Trophoblast cell (in vitro differentiated cells and primary cell): ENCODE data around the gene ARHGAP27.

Source experiments
- DNase-seq, 2 donors: peaks; one replicate each; pipeline ENCODE4 v3.0.0-alpha.2; 2016
- H2AFZ ChIP-seq: 2 replicates; pipeline ENCODE4 v1.6.1; 2013; ENCODE audit warnings: low read length, moderate library complexity, mild to moderate bottlenecking; ENCODE audit not compliant: insufficient read depth, poor library complexity
- H2AK5ac ChIP-seq: 2 replicates; pipeline ENCODE4 v1.6.1; 2013; ENCODE audit warnings: mild to moderate bottlenecking, low read length
- H2BK120ac ChIP-seq: 2 replicates; pipeline ENCODE4 v1.6.1; 2013; ENCODE audit warnings: low read length, mild to moderate bottlenecking, moderate library complexity; ENCODE audit not compliant: insufficient read depth, poor library complexity
- H2BK12ac ChIP-seq: 2 replicates; pipeline ENCODE4 v1.6.1; 2013; ENCODE audit warnings: mild to moderate bottlenecking, low read length, moderate library complexity
- H2BK5ac ChIP-seq: 2 replicates; pipeline ENCODE4 v1.6.1; 2013; ENCODE audit warnings: low read length, low read depth, moderate library complexity, mild to moderate bottlenecking; ENCODE audit not compliant: poor library complexity
- H3K14ac ChIP-seq: 2 replicates; pipeline ENCODE4 v1.6.1; 2013; ENCODE audit warnings: mild to moderate bottlenecking, low read length
- H3K18ac ChIP-seq: 2 replicates; pipeline ENCODE4 v1.6.1; 2013; ENCODE audit warnings: mild to moderate bottlenecking, low read length
- H3K23ac ChIP-seq: 2 replicates; pipeline ENCODE4 v1.6.1; 2013; ENCODE audit warnings: low read length
- H3K27ac ChIP-seq: 2 replicates; pipeline ENCODE4 v1.5.1; 2013; ENCODE audit warnings: low read depth, mild to moderate bottlenecking, inconsistent platforms, low read length, moderate library complexity
- H3K27me3 ChIP-seq: 2 replicates; pipeline ENCODE4 v1.6.1; 2013; ENCODE audit warnings: inconsistent platforms, mild to moderate bottlenecking, low read length, moderate library complexity; ENCODE audit not compliant: insufficient read depth
- H3K36me3 ChIP-seq, 2 experiments: 1 replicate in 1 of 2; 2 replicates in 1 of 2; pipeline ENCODE4 v1.6.1; 2013; ENCODE audit warnings: low read length in 2 of 2, mild to moderate bottlenecking in 2 of 2, moderate library complexity in 1 of 2; ENCODE audit not compliant: insufficient read depth in 2 of 2, control insufficient read depth in 1 of 2
- H3K4ac ChIP-seq: 2 replicates; pipeline ENCODE4 v1.6.1; 2013; ENCODE audit warnings: low read depth, mild to moderate bottlenecking, low read length, moderate library complexity
- H3K4me1 ChIP-seq, 2 experiments: 1 replicate in 1 of 2; 2 replicates in 1 of 2; pipeline ENCODE4 v1.6.1; 2013; ENCODE audit warnings: low read length in 2 of 2, mild to moderate bottlenecking in 2 of 2, moderate library complexity in 1 of 2; ENCODE audit not compliant: insufficient read depth in 2 of 2, control insufficient read depth in 1 of 2
- H3K4me2 ChIP-seq: 2 replicates; pipeline ENCODE4 v1.6.1; 2013; ENCODE audit warnings: inconsistent platforms, mild to moderate bottlenecking, low read length, moderate library complexity
- H3K4me3 ChIP-seq: 2 replicates; pipeline ENCODE4 v1.5.1; 2013; ENCODE audit warnings: mild to moderate bottlenecking, low read depth, low read length, inconsistent platforms
- H3K79me1 ChIP-seq: one replicate; pipeline ENCODE4 v1.6.1; 2013; ENCODE audit warnings: low read length
- H3K79me2 ChIP-seq: 2 replicates; pipeline ENCODE4 v1.6.1; 2013; ENCODE audit warnings: low read length, mild to moderate bottlenecking; ENCODE audit not compliant: control insufficient read depth, insufficient read depth, poor library complexity
- H3K9ac ChIP-seq: 2 replicates; pipeline ENCODE4 v1.6.1; 2013; ENCODE audit warnings: mild to moderate bottlenecking, low read length
- H3K9me3 ChIP-seq: 2 replicates; pipeline ENCODE4 v1.6.1; 2013; ENCODE audit warnings: low read depth, mild to moderate bottlenecking, control low read depth, inconsistent platforms, low read length; ENCODE audit not compliant: insufficient read depth
- H4K12ac ChIP-seq: 2 replicates; pipeline ENCODE4 v1.6.1; 2013; ENCODE audit warnings: low read depth, mild to moderate bottlenecking, low read length, moderate library complexity
- H4K8ac ChIP-seq: 2 replicates; pipeline ENCODE4 v1.6.1; 2013; ENCODE audit warnings: low read depth, mild to moderate bottlenecking, low read length, moderate library complexity
- H4K91ac ChIP-seq: one replicate; pipeline ENCODE4 v1.6.1; 2013; ENCODE audit warnings: low read depth, mild to moderate bottlenecking, low read length, moderate library complexity
- WGBS: extraction: QIAGEN DNeasy Blood & Tissue Kit; methylation state at CpG from one replicate; pipeline ENCODE4 v1.1.7; 2013; ENCODE audit warnings: missing lambda C conversion rate; ENCODE audit not compliant: insufficient read length, insufficient coverage; ENCODE audit errors: extremely low coverage; 5-methylcytosine and 5-hydroxymethylcytosine counted together

The ARHGAP27 gene

DNA sequence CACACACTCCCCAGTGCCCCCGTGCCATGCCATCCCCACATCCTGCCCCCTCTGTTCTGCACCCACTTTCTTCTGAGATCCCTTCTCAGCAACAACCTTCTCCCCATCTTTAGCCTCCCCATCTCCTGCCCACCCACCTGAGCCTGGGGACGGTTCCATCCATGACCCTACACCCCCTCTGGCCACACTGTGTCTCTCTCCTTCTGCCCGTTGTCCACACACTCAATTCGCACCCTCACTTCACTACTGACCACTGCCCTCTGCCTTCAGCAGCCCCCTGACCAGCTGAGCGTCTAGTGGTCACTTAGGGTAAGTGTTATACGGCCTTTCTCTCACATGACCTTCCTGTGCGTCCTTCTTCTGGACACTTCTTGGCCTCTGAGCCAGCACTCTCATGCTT lies 6.1 kb downstream of the ARHGAP27 start:
- Histone ChIP-seq H4K12ac (no peak overlapping the region), H4K8ac (no peak overlapping the region), H3K27ac (no peak overlapping the region), H3K4me1 (peaks cover 15 to 26% of the 10 kb centered on the region in 2 experiments), H2BK5ac (no peak overlapping the region), H3K4me2 (no peak overlapping the region), H3K27me3 (peaks cover 21% of the 10 kb centered on the region), H3K4me3 (no peak overlapping the region), H3K14ac (no peak overlapping the region), H2BK120ac (no peak overlapping the region), H4K91ac (no peak overlapping the region), H3K4ac (no peak overlapping the region), H2BK12ac (no peak overlapping the region), H3K36me3 (no peaks in the 10 kb centered on the region), H3K79me1 (peaks cover 14% of the 10 kb centered on the region), H3K79me2 (no peaks in the 10 kb centered on the region), H3K9me3 (no peaks in the 10 kb centered on the region), H3K9ac (no peak overlapping the region), H2AK5ac (no peak overlapping the region), H2AFZ (no peak overlapping the region), H3K18ac (no peak overlapping the region), H3K23ac (no peak overlapping the region)
- no peak for DNase-seq
- no CpG with 5 or more reads among the region's 7 CpGs for WGBS

DNA sequence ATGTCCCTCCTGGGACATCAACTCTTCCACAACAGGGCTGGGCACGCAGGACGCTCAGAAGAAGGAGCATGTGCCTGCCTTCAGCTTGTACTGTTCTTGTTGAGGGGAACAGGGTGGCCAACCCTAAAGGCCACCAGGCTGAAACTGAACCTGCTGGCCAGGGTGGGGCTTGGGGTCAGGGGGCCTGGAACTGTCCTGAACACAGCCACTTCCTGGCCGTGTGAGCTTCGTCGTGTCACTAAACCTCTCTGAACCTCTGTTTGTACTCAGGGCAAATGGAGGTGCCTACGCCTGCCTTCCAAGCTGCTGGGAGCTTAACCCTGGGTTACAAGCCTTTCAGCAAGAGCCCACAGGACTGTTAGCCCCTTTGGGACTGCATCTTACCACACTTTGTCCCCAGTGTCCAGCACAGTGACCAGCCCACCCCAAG lies 6.7 kb downstream of the ARHGAP27 start:
- peaks cover 21% of the 10 kb centered on the region for H3K27me3 ChIP-seq
- no peak overlapping the region for H4K91ac ChIP-seq
- no CpG with 5 or more reads among the region's 6 CpGs for WGBS

DNA sequence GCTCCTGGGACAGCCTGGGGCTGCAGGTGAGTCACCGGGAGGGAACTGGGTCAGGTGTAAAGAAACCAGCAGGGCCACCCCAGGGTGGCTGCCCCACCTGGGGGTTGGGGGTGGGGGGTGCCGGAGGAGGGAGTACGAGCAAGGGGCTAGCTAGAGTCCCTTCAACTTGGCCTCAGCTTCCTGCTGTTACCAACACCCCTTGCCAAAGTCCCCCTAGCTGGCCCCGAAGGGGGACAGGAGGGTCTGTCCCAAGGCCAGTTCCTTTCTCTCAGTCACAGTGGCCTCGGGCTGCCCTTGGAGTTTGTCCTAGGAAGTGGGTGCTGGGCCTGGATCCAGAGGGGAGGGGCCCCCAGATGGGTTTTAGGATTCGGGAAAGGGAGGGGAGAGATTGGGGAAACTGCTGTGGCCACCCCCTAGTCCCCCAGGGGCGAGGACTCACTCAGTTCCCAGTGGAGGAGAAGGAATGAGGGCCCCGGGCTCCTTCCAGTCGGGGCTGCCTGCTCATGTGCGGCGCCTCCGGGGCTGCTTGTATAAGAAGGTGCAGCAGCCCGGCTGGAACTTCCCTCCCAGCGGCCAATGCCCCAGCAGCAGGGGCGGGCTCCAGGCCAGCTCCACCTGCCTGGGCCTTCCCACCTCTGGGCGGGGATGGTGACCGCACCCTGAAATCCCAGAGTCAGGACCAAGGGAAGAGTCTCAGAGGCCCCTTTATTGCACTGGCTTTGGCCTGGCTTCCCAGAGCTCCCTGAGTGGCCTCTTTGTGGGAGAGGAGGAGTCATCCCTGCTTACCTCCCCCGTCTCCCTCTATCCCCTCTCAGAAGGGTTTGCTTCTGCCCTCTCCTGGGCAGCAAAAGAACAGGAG lies 7.3 kb downstream of the ARHGAP27 start:
- H2BK5ac ChIP-seq, result peak overlapping the region; percentile 77

More for the DNA sequence above, 6.7 kb downstream of the ARHGAP27 start:
- no peak overlapping the region for H2BK12ac ChIP-seq
- no peaks in the 10 kb centered on the region for H3K36me3 ChIP-seq
- no peak overlapping the region for H3K23ac ChIP-seq
- H2BK5ac ChIP-seq, result no peak overlapping the region
- H3K79me2 ChIP-seq, result no peaks in the 10 kb centered on the region
- no peak overlapping the region for H3K18ac ChIP-seq
- peak overlapping the region; percentile 35 for H2AFZ ChIP-seq
- H4K12ac ChIP-seq, result no peak overlapping the region
- H3K14ac ChIP-seq, result no peak overlapping the region
- H4K8ac ChIP-seq, result no peak overlapping the region
- no peak for DNase-seq
- no peak overlapping the region for H2AK5ac ChIP-seq
- H3K9me3 ChIP-seq, result no peaks in the 10 kb centered on the region
- H3K4ac ChIP-seq, result no peak overlapping the region
- H2BK120ac ChIP-seq, result no peak overlapping the region
- no peak overlapping the region for H3K27ac ChIP-seq
- peaks cover 10% of the 10 kb centered on the region for H3K79me1 ChIP-seq
- H3K4me2 ChIP-seq, result peak overlapping the region; percentile 57
- no peak overlapping the region for H3K9ac ChIP-seq
- H3K4me3 ChIP-seq, result no peak overlapping the region
- peaks cover 15 to 26% of the 10 kb centered on the region in 2 experiments for H3K4me1 ChIP-seq

DNA sequence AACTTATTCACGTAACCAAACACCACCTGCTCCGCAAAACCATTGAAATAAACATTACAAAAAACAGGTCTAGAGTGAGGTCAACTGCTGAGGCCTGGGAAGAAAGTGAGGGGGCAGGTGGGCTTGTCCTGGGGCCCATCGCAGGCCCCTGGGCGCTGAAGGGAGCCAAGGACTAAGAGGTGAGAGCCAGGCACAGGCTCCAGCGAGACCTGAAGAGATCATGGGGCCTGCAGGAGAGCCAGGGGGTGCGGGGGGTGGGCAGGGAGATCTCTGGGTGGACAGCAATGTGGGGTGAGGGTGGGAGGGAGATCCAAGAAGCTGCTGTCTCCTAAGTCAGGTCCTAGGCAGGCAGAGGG lies 7.9 kb downstream of the ARHGAP27 start:
- peak overlapping the region; percentile 76 for H3K27ac ChIP-seq
- no peak overlapping the region for H2AK5ac ChIP-seq
- H3K36me3 ChIP-seq, result no peaks in the 10 kb centered on the region
- H4K91ac ChIP-seq, result peak overlapping the region; percentile 80
- peak overlapping the region; percentile 38 for H3K18ac ChIP-seq
- H3K9ac ChIP-seq, result no peak overlapping the region
- H3K9me3 ChIP-seq, result no peaks in the 10 kb centered on the region
- peaks cover 11% of the 10 kb centered on the region for H3K27me3 ChIP-seq
- peak overlapping the region; percentile 30 for H3K4ac ChIP-seq
- H3K4me1 ChIP-seq, result peaks cover 9 to 18% of the 10 kb centered on the region in 2 experiments
- no CpG with 5 or more reads among the region's 6 CpGs for WGBS
- H3K14ac ChIP-seq, result no peak overlapping the region
- no peak overlapping the region for H2BK12ac ChIP-seq
- peaks cover 5% of the 10 kb centered on the region for H3K79me1 ChIP-seq
- peak overlapping the region; percentile 18 for H2BK120ac ChIP-seq
- no peak overlapping the region for H4K12ac ChIP-seq
- H3K79me2 ChIP-seq, result no peaks in the 10 kb centered on the region
- peak overlapping the region; percentile 76 for H4K8ac ChIP-seq
- DNase-seq, result no peak
- no peak overlapping the region for H2BK5ac ChIP-seq
- H3K4me3 ChIP-seq, result no peak overlapping the region
- peak overlapping the region; percentile 57 for H3K4me2 ChIP-seq
- no peak overlapping the region for H2AFZ ChIP-seq
- no peak overlapping the region for H3K23ac ChIP-seq

More for the DNA sequence above, 7.3 kb downstream of the ARHGAP27 start:
- Histone ChIP-seq H2BK12ac (peak overlapping the region; percentile 35), H3K4me3 (no peak overlapping the region), H4K12ac (peak overlapping the region; percentile 19), H3K4me2 (peak overlapping the region; percentile 57), H3K9ac (no peak overlapping the region), H3K4me1 (peaks cover 12 to 22% of the 10 kb centered on the region in 2 experiments), H3K79me2 (no peaks in the 10 kb centered on the region), H3K27me3 (peaks cover 17% of the 10 kb centered on the region), H2BK120ac (peak overlapping the region; percentile 84), H3K18ac (peak overlapping the region; percentile 79), H3K4ac (peak overlapping the region; percentile 27), H3K27ac (peak overlapping the region; percentile 57), H4K91ac (peak overlapping the region; percentile 80), H3K79me1 (peaks cover 5% of the 10 kb centered on the region), H4K8ac (peak overlapping the region; percentile 76), H3K36me3 (no peaks in the 10 kb centered on the region), H3K23ac (no peak overlapping the region), H3K14ac (peak overlapping the region; percentile 58), H3K9me3 (no peaks in the 10 kb centered on the region), H2AFZ (peak overlapping the region; percentile 35), H2AK5ac (peak overlapping the region; percentile 70)
- DNase-seq, result peak; percentile 92 to 94
- WGBS, result no CpG with 5 or more reads among the region's 18 CpGs
